ENCODE results near the gene SLC4A5. TPM values are rescaled to one million over a fixed set of nuclear protein-coding genes. Genes with fewer than 3 reads are reported as not detected.

Gene SLC4A5
- total and polyA plus RNA-seq, 2 of the 8 experiments (the other 6 are each of a cell fraction or from before 2014, with no cell fraction given), result 0.42 to 0.52 TPM

DNA sequence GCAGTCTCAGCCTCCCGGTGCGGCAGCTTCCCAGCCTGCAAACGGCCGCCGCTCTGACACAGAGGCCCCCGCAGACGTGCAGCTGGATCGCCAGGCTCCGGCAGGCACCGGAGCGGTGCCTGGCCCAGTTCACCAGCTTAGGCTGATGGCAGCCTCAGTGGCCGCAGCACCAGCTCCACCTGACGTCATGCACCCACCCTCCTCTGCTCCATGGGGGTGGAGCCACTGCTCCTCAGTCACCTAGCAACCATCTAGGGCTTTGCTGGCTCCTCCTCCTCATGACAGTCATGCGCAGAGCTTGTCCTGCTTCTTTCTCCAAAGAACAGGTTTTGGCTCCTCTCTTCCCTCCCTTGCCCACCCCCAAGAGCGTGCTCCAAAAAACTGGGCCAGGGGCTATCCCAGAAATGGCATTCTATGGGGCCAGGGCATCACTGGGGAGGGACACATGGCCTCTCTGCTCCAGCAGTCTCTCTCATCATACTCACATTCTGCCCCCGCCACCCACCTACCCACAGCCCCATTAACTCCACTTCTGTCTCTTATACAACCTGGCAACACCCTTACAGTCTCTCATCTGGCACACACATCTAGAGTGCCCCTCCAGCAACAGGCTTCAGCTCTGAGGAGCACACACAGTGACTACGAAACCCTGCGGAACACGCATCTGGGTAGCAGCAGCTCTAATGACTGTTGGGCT is 31.4 kb upstream of the SLC4A5 start:
- DNase-seq (ENCODE audit: low read depth in 1 of 2, low spot score in 2 of 2) (peak; percentile 59 to 87), FAIRE-seq (peak; percentile 87)
- 28% methylated on average over 18 of the region's 19 CpGs; no CpG with 5 or more reads in 1 of the 2 experiments for WGBS, 2 experiments (ENCODE audit: extremely low coverage in 1 of 2, insufficient coverage in 1 of 2, insufficient read length in 1 of 2, insufficient replicate concordance in 2 of 2, low coverage in 1 of 2, low lambda C conversion rate in 2 of 2, missing lambda C conversion rate in 1 of 2)
- Histone ChIP-seq H3K23ac (ENCODE audit: insufficient read length) (no peak overlapping the region), H4K5ac (ENCODE audit: insufficient read length, low read depth, low read length) (no peak overlapping the region), H2BK120ac (replicated peaks; ENCODE audit: low read depth, low read length) (no peak overlapping the region), H3K56ac (replicated peaks; ENCODE audit: insufficient read length, low read depth, low read length) (no peak overlapping the region), H3K36me3 (ENCODE audit: control insufficient read depth in 2 of 4, insufficient read depth in 4 of 4, low read length in 3 of 4) (peaks cover 14 to 35% (median 27%) of the 10 kb centered on the region in 4 experiments), H2BK5ac (ENCODE audit: low read depth, low read length) (peak overlapping the region; percentile 81), H4K91ac (replicated peaks; ENCODE audit: insufficient read length, low read length) (no peak overlapping the region), H4K20me1 (replicated peaks in 1 of 2; ENCODE audit: control insufficient read depth in 1 of 2, insufficient read depth in 2 of 2, low read length in 2 of 2) (peaks cover 5 to 22% of the 10 kb centered on the region in 2 experiments), H3K4me1 (replicated peaks in 1 of 4; ENCODE audit: control insufficient read depth in 3 of 4, insufficient read depth in 4 of 4, low read length in 3 of 4) (peaks cover 9 to 22% (median 13%) of the 10 kb centered on the region in 4 experiments), H4K8ac (ENCODE audit: extremely low read depth, insufficient read depth, low read length) (peak overlapping the region; percentile 60; the same call in 1 of the 2 replicates), H3K27ac (ENCODE audit: low read depth, low read length) (peak overlapping the region; percentile 61; the same call in 1 of the 2 replicates), H3K79me2 (ENCODE audit: control insufficient read depth in 1 of 2, insufficient read depth in 2 of 2, low read length in 2 of 2) (peaks cover 4 to 34% of the 10 kb centered on the region in 2 experiments), H2BK15ac (ENCODE audit: low read length) (no peak overlapping the region), H3K9ac (replicated peaks in 1 of 4; ENCODE audit: extremely low read depth in 1 of 4, low read depth in 3 of 4, low read length in 3 of 4) (peak overlapping the region in 3 of 4 experiments; percentile 6 to 49 (median 46); a peak in 3 of 7 replicates), H3K18ac (ENCODE audit: extremely low read depth, low read length) (no peak overlapping the region), H3K9me3 (ENCODE audit: insufficient read depth in 2 of 2, low read depth in 1 of 2, low read length in 1 of 2) (no peaks in the 10 kb centered on the region), H3K4ac (replicated peaks; ENCODE audit: insufficient read length, low read depth, low read length) (no peak overlapping the region), H2BK12ac (ENCODE audit: low read depth, low read length) (peak overlapping the region; percentile 68; the same call in 1 of the 2 replicates), H3K79me1 (ENCODE audit: low read depth, low read length) (peaks cover 24% of the 10 kb centered on the region), H3K27me3 (replicated peaks in 1 of 4; ENCODE audit: control insufficient read depth in 3 of 4, extremely low read depth in 1 of 4, insufficient read depth in 3 of 4, low read length in 3 of 4) (no peaks in the 10 kb centered on the region), H2AK5ac (ENCODE audit: low read depth, low read length) (no peak overlapping the region), H3K14ac (ENCODE audit: insufficient read length) (no peak overlapping the region), H3K23me2 (ENCODE audit: low read depth, low read length) (peaks cover 5% of the 10 kb centered on the region), H3K4me2 (ENCODE audit: insufficient read depth in 1 of 2, low read depth in 2 of 2, low read length in 2 of 2) (peak overlapping the region; percentile 69 to 71), H2AFZ (ENCODE audit: low read length) (no peak overlapping the region), H3K4me3 (ENCODE audit: extremely low read depth in 1 of 4, insufficient read depth in 2 of 4, low read depth in 3 of 4, low read length in 4 of 4) (peak overlapping the region; percentile 27 to 59 (median 53); a peak in 7 of 8 replicates), H2BK20ac (ENCODE audit: low read length) (no peak overlapping the region)
- POLR2A ChIA-PET (ENCODE audit: partially characterized antibody), result interaction anchor here (0.7 to 1.9 kb wide), 5 partner anchors 9 to 151 kb away, joined by 3 to 8 read pairs (median 3); no protein-coding TSS in a partner anchor
- CTCF ChIA-PET (ENCODE audit: partially characterized antibody), result interaction anchor here (1.0 to 3.5 kb wide), 7 partner anchors 17 to 81 kb away, joined by 3 to 13 read pairs (median 4); no protein-coding TSS in a partner anchor
- TF ChIP-seq MAFK (IDR thresholded peaks at IDR 0.05; ENCODE audit: low read depth, low read length), result no peak
- TF ChIP-seq POLR2AphosphoS5 (IDR thresholded peaks at IDR 0.05; ENCODE audit: low read depth, low read length), result peak; percentile 55
- TF ChIP-seq JUND (IDR thresholded peaks at IDR 0.05; ENCODE audit: low read length), result peak; percentile 60; the same call in 1 of the 2 replicates
- no peak for TF ChIP-seq BRCA1 (IDR thresholded peaks at IDR 0.05; ENCODE audit: low read depth, low read length)
- TF ChIP-seq EGR1 (IDR thresholded peaks at IDR 0.05; ENCODE audit: borderline replicate concordance, low read depth, low read length), result no peak
- TF ChIP-seq, protein P1, sequence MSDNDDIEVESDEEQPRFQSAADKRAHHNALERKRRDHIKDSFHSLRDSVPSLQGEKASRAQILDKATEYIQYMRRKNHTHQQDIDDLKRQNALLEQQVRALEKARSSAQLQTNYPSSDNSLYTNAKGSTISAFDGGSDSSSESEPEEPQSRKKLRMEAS (IDR thresholded peaks at IDR 0.05), result no peak
- TF ChIP-seq BCL11A (IDR thresholded peaks at IDR 0.05; ENCODE audit: low read depth in 2 of 2, low read length in 2 of 2), result no peak
- TF ChIP-seq KDM1A (IDR thresholded peaks at IDR 0.05; ENCODE audit: borderline replicate concordance, low read length), result no peak
- no peak for TF ChIP-seq GABPA (IDR thresholded peaks at IDR 0.05; ENCODE audit: borderline replicate concordance, insufficient read depth, low read length)
- TF ChIP-seq KDM5A (IDR thresholded peaks at IDR 0.05; ENCODE audit: low read length), result no peak
- TF ChIP-seq CEBPB (IDR thresholded peaks at IDR 0.05; ENCODE audit: low read depth, low read length), result no peak
- TF ChIP-seq POLR2A (IDR thresholded peaks at IDR 0.05; ENCODE audit: control extremely low read depth in 1 of 2, low read depth in 2 of 2, low read length in 2 of 2), result peak in 1 of 2 experiments; percentile 67; a peak in 1 of 3 replicates
- no peak for TF ChIP-seq SUZ12 (IDR thresholded peaks at IDR 0.05; ENCODE audit: low read length)

Measured in H1 (cell line).